Activated gamma-delta T cell (primary cell): ENCODE measurements around the gene COQ4.
"Not testable (repeated sequence)": the region's sequence is repeated elsewhere in the genome, so short reads cannot be mapped to it uniquely, and the experiment has no call there.

ENCODE experiments used
- DNase-seq: peaks from one replicate; lab custom pipeline; 2025; lab: John Stamatoyannopoulos, UW

COQ4 gene

DNA sequence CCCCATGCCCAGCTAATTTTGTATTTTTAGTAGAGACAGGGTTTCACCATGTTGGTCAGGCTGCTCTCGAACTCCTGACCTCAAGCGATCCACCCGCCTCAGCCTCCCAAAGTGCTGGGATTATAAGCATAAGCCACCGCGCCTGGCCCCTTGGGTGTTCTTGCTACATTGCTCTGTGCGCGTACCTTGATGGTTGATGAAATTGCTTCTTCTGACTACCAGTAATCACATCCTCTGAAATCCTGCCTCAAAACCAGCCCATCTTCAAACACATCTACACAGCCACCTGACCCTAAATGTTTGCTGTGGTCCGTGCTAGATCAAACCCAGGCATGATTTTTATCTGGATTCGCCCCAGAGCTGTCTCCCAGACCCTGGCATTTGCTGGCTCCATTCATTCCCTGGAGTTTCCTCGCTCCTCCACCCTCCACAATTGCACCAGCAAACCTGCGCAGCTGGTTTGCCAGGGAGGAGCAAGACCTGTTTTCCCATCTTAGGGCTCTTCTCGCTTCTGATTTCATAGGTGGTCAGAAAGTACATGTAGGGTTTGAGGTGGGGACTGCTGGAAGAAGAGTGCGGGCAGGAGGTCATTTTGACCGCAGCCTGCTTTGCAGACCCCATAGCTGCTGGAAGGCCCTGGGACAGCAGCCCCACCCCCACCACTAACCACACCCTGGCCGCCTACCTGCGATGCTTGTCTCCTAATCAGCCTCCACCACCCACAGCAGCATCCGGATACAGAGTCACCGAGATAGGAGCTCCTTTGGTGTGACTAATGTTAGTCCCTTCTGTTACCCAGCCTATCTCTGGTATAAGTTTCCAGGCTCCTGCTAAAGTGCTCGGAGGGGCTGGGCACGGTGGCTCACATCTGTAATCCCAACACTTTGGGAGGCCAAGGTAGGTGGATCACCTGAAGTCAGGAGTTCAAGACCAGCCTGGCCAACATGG lies 23.8 kb upstream of the COQ4 start:
- no peak for DNase-seq

GRCh38 chr9:128304136-128304970 lies 18.3 kb upstream of the COQ4 start:
- DNase-seq: no peak

- no peak for DNase-seq
These were observed 17.7 kb upstream of the COQ4 start for GRCh38 chr9:128304971-128305288.

DNA sequence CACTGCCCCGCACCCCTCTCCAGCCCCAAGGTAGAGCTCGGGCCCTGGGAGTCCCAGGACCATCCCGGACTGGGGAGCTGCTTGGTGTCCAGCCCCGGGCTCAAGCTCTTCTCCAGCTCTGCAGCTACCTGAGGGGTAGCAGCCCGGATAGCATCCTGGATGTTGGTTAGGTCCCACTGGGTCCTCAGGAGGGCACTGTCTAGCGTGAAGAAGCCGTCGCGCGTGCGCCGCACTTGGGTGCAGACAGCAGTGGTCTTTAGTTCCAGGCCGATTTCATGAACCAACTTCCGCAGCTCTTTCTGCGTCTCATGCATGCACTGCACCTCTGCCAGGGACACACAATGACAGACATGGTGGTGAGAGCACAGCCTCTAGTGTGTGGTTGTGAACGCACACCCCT lies 13.1 kb upstream of the COQ4 start:
- no peak for DNase-seq

DNA sequence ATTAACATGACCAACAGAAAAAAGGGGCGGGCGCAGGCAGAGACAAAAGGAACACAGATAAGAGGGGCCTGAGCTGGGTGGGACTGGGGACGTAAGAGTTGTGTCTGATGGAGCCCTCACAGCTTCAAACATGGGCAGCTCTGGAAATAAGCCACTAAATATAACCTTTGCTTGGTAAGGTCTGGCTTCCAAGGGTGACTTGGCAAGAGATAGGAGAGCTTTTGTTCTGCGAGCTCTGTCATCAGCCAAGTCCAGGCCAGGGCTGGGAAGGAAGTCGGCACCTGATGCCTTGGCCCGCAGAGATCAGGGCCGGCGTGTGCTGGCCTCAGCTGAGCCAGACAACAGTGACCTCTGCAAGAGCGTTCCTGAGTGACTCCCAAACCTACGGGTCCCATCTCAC lies 12.2 kb upstream of the COQ4 start:
- DNase-seq: no peak

DNA sequence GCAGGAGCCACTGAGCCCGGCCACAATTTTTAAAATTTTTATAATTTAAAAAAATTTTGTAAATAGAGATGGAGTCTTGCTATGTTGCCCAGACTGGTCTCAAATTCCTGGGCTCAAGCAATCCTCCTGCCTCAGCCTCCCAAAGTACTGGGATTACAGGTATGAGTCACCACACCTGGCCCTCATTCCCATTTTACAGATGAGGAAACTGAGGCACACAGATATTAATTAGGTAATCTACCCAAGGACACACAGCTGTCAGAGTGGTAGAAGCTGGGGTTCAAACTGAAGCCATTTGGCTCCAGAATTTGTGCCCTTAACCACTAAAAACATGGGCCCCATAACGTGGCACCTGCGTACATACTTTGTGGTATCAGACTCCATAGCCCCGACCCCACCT lies 7.9 kb upstream of the COQ4 start:
- no peak for DNase-seq

DNA sequence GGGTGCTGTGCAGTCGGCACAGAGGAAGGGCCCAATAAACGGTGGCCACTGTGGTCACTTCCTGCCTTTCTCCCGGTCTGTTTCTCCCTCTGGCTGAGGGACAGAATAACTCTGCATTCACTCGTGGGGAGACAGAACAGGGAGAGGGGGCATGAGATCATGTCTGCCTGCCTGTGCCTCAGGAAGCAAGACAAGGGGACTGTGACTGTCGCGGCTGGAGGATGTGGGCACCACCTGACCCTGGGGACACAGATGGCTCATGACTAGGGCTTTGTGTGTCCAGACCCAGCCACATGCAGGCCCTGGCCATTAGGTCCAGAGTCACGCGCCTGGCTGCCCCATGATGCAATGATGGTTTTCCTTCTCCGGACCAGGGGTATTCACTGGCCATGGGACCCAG lies 6.2 kb upstream of the COQ4 start:
- no peak for DNase-seq

DNA sequence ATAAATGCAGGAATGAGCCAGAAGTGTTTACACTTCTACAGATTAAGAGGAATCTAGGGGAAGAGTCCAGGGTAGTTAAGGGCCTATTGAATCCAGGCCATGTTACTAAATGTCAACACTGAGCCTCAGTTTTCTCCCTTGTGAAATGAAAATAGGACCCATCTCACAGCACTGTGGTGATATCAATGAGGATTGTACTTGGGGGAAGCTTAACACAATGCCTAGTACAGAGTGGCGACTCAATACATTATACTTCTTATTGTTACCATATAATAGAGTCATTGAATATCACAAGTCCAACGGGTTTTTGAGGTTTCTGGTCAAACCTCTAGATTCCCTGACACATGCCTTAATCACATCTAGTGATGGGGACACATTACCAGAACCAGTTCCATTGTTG lies 5.0 kb upstream of the COQ4 start:
- no peak for DNase-seq

DNA sequence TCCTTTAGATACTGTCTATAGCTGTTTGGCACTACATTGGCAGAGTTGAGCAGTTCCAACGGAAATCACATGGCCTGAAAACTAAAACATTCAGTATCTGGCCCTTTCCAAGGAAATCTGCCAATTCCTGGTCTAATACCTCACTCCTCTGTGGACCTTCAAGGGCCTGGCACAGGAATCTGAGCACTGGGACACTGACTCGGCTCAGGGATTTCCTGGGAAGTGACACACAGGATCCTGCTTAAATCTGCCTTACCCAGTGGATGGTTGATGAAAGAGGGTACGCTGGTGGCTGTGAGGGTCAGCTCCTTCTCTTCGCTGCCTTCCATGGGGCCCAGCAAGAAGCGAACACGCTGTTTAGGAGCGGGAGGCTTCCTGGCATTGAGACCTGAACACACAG lies 1.3 kb upstream of the COQ4 start:
- no peak for DNase-seq

DNA sequence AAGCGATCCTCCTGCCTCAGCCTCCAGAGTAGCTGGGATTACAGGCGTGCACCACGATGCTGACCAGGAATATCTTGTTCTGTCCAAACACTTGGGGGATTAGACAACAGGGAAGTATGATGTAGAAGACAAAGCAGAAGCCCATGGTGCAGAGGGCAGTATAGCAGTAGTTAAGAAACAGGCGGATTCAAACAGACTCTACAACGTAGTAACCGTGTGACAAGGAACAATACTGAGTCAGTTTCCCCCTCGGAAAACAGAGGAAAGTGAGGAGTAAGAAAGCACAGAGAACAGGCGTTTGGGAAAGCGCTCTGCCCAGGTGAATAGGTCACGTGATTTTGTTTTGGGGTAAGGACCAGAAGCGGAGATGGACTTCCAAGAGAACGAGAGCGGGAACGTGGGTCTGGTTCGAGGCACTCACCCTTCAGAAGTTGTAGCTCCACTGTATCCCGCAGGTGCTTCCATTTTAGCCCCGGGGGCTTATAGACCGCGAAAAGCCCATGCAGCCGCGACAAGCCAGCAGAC lies 698 bp upstream of the COQ4 start:
- no peak for DNase-seq

DNA sequence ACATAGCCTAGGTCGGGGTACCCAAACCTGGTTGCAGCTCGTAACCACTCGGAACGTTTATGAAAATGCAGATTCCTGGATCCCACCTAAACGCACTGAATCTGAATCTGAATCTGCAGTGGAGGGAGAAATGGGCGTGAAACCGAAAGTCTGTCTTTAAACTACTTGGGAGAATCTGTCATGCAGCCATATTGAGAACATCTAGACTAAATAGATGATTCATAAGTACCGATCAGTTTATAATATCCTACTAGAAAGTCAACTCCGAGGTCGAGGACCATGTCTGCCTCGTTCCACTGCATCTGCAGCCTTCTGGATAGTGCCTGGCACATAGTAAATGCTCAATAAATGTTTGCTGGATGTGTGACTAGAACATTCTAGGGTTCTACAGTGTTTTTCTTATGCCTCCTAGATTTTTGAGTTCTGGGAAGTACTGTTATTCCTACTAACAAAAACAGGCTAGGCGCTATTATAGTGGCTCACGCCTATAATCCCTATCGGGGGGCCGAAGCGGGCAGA lies 632 bp downstream of the COQ4 start:
- DNase-seq: no peak

DNA sequence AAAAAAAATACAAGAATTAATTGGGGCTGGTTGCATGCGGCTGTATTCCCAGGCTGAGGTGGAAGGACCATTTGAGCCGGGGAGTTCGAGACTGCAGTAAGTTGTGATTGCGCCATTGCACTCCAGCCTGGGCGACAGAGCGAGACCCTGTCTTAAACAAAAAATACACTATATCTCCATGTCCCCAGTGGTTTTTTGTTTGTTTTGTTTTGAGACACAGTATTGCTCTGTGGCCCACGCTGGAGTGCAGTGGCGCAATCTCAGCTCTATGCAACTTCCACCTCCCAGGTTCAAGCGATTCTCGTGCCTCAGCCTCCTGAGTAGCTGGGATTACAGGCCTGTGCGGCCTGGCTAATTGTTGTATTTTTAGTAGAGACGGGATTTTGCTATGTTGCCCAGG lies 1.2 kb downstream of the COQ4 start:
- no peak for DNase-seq

DNA sequence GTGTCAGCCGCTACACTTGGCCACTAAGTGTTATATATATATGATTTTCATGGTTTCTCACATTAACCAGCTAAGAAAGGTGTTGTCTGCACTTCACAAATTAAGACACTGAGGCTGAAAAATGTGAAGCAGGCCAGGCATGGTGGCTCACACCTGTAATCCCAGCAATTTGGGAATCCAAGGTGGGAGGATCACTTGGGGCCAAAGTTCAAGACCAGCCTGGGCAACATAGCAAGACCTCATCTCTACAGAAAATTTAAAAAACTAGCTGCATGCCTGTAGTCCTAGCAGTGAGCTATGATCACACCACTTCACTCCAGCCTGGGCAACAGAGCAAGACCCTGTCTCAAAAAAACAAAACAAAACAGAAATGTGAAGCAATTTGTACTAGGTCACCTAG lies 1.8 kb downstream of the COQ4 start:
- DNase-seq: no peak

GRCh38 chr9:128325629-128326028 lies 3.0 kb downstream of the COQ4 start:
- no peak for DNase-seq

DNA sequence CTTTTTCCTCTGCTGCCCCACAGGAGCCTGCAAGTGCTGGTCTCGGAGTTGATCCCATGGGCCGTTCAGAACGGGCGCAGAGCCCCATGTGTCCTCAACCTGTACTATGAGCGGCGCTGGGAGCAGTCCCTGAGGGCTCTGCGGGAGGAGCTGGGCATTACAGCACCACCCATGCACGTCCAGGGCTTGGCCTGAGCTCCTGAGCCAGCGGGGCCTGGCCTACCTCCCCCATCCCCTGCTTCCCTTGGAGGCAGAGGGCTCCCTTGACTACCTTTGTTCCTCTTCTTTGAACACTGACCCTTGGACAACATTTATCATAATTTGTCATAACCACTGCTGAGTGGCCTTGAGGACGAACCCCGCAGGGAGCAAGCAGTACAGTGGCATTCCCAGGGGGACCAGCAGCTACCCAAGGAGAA lies 10.8 kb downstream of the COQ4 start:
- DNase-seq: no peak

- DNase-seq: no peak
These were observed 12.5 kb downstream of the COQ4 start for GRCh38 chr9:128335161-128335560.

DNA sequence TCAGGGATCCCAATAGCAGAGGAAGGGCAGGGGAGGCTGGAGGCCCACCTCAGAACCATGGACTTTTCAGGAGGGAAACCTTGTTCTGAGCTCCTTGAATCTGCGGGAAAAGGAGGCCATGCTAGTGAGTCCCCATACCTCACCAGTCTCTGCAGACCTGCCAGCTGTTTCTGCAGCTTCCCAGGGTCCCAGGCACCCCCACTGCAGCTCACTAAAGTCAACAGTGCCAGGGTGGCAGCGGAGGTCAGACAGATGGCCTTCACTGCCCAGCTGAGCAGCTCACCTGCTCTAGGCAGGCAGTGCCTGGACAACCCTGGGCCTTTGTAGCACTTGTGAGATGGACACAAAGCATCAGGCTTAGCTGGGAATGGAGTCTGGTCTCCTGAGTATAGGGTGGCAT lies 13.3 kb downstream of the COQ4 start:
- no peak for DNase-seq

- DNase-seq: no peak
These were observed 15.3 kb downstream of the COQ4 start for GRCh38 chr9:128337936-128338335.

- not testable (repeated sequence) for DNase-seq
These were observed 16.4 kb downstream of the COQ4 start for GRCh38 chr9:128338852-128339614.

DNA sequence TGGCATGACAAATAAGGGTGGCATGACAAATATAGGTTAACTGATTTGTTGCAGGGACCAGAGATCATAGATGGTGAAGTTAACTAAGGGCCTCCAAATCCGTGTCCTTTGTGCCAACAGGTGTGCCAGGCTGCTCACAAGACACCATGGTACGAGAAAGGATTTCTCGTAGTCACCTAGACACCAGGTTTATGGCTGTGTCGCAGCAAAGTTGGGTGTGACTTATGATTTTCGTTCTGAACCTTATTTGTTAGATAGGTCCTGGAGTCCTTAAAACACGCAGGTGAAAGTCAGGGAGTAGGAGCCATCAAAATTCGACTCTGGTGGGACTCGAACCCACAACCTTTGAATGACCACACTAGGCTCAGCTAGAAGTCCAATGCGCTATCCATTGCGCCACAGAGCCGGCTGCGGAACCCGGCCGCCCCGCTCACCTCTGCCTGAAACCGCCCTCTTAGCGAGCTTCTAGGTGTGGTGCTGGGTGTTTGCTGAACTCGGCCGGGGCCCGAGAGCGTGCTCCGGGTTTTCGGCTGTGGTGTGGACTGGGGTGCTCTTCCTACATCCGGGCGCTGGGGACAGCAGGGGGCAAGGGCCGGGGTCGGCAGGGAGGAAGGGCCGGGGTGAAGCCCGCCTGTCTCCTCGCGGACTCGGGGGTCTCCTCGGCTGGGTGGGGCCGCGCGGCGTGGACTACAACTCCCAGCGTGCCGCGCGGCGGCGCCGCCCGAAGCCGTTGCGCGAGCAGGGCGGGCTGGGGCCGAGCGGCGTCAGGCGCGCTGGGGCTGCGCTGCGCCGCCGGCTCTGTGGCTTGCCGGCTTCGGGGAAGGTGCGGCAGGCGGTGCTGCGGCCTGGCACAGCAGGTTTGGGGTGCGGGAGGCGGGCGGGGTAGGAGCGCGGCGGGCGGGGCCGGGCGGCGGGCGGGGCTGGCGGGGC lies 17.4 kb downstream of the COQ4 start, which contains the start of gene SLC27A4:
Gene SLC27A4 (plus strand): TSS at position 767 of the 930 bp plus-strand sequence. CDS start 2,606 bp downstream, outside the sequence.
- DNase-seq: peak; percentile 78
